Stimulated activated CD4-positive, alpha-beta T cell treated with anti-CD3 and anti-CD28 coated beads, TNF-alpha, amount 100 ng/mL, for 4 hours (primary cell): ENCODE data around the gene AGBL4.

ENCODE experiments used
- DNase-seq, 3 experiments: peaks; one replicate each; pipeline ENCODE4 v3.0.0-alpha.2; 2020; ENCODE audit warnings: low read depth in 3 of 3

The AGBL4 gene

GRCh38 chr1:48889082-48889481 lies 1134.7 kb downstream of the AGBL4 start:
- DNase-seq: no peak

GRCh38 chr1:48887796-48888195 lies 1136.0 kb downstream of the AGBL4 start:
- DNase-seq: no peak

GRCh38 chr1:48882020-48882419 lies 1141.7 kb downstream of the AGBL4 start:
- DNase-seq: no peak

- no peak for DNase-seq
These were observed 1145.4 kb downstream of the AGBL4 start for GRCh38 chr1:48878191-48878940.

- DNase-seq: no peak
These were observed 1147.4 kb downstream of the AGBL4 start for GRCh38 chr1:48876330-48876785.

- no peak for DNase-seq
These were observed 1148.0 kb downstream of the AGBL4 start for GRCh38 chr1:48875552-48876329.

GRCh38 chr1:48873944-48874343 lies 1149.8 kb downstream of the AGBL4 start:
- DNase-seq: no peak

GRCh38 chr1:48870596-48870995 lies 1153.2 kb downstream of the AGBL4 start:
- DNase-seq: no peak

- DNase-seq: no peak
These were observed 1154.4 kb downstream of the AGBL4 start for GRCh38 chr1:48869116-48869893.

- no peak for DNase-seq
These were observed 1158.8 kb downstream of the AGBL4 start for GRCh38 chr1:48864913-48865312.

GRCh38 chr1:48859456-48859855 lies 1164.3 kb downstream of the AGBL4 start:
- no peak for DNase-seq

- DNase-seq: no peak
These were observed 1165.4 kb downstream of the AGBL4 start for GRCh38 chr1:48858200-48858920.

- no peak for DNase-seq
These were observed 1170.7 kb downstream of the AGBL4 start for GRCh38 chr1:48853006-48853405.

- DNase-seq: no peak
These were observed 1172.1 kb downstream of the AGBL4 start for GRCh38 chr1:48851638-48852037.

GRCh38 chr1:48848035-48848434 lies 1175.7 kb downstream of the AGBL4 start:
- DNase-seq: no peak

- no peak for DNase-seq
These were observed 1177.3 kb downstream of the AGBL4 start for GRCh38 chr1:48846441-48846840.

- DNase-seq: no peak
These were observed 1179.6 kb downstream of the AGBL4 start for GRCh38 chr1:48844187-48844586.

GRCh38 chr1:48841966-48842365 lies 1181.8 kb downstream of the AGBL4 start:
- no peak for DNase-seq

GRCh38 chr1:48841461-48841860 lies 1182.3 kb downstream of the AGBL4 start:
- DNase-seq: no peak

- no peak for DNase-seq
These were observed 1192.4 kb downstream of the AGBL4 start for GRCh38 chr1:48831120-48831978.

- DNase-seq: no peak
These were observed 1193.0 kb downstream of the AGBL4 start for GRCh38 chr1:48830715-48831114.
